WTC11 (cell line): ENCODE results near the gene HFE.

Experiments used
- CTCF ChIP-seq: fragments of 200-600 bp; IDR thresholded peaks from 2 replicates; pipeline ENCODE4 v1.8.0; 2022; ENCODE audit warnings: antibody characterized with exemption
- E2F1 ChIP-seq: sonication (generic); formaldehyde crosslinking; IDR thresholded peaks from 2 replicates; pipeline ENCODE4 v1.8.0; 2022; ENCODE audit warnings: mild to moderate bottlenecking, missing genetic modification reagents
- E2F4 ChIP-seq: sonication (generic); formaldehyde crosslinking; IDR thresholded peaks from 2 replicates; pipeline ENCODE4 v1.8.1; 2022; ENCODE audit warnings: low read depth, mild to moderate bottlenecking, moderate library complexity, missing genetic modification reagents, borderline replicate concordance
- ETV6 ChIP-seq: sonication (generic); formaldehyde crosslinking; IDR thresholded peaks from 2 replicates; pipeline ENCODE4 v1.8.1; 2022; ENCODE audit warnings: mild to moderate bottlenecking, missing genetic modification reagents
- FOXJ3 ChIP-seq: sonication (generic); formaldehyde crosslinking; IDR thresholded peaks from 2 replicates; pipeline ENCODE4 v1.9.0; 2021; ENCODE audit warnings: missing genetic modification reagents, mild to moderate bottlenecking, borderline replicate concordance
- FOXP1 ChIP-seq: sonication (generic); formaldehyde crosslinking; IDR thresholded peaks from 2 replicates; pipeline ENCODE4 v1.8.0; 2022; ENCODE audit warnings: missing genetic modification reagents, mild to moderate bottlenecking, moderate library complexity, borderline replicate concordance
- MAX ChIP-seq: sonication (generic); formaldehyde crosslinking; IDR thresholded peaks from 2 replicates; pipeline ENCODE4 v1.8.0; 2022; ENCODE audit warnings: mild to moderate bottlenecking, missing genetic modification reagents
- PREB ChIP-seq: sonication (generic); formaldehyde crosslinking; IDR thresholded peaks from 2 replicates; pipeline ENCODE4 v1.8.1; 2022; ENCODE audit warnings: mild to moderate bottlenecking, missing genetic modification reagents, moderate library complexity, borderline replicate concordance
- USF2 ChIP-seq: sonication (generic); formaldehyde crosslinking; IDR thresholded peaks from 2 replicates; pipeline ENCODE4 v1.8.1; 2023; ENCODE audit warnings: mild to moderate bottlenecking, missing genetic modification reagents, moderate library complexity
- ZNF121 ChIP-seq: sonication (generic); formaldehyde crosslinking; IDR thresholded peaks from 2 replicates; pipeline ENCODE4 v1.8.0; 2023; ENCODE audit warnings: missing genetic modification reagents
- ZNF138 ChIP-seq: sonication (generic); formaldehyde crosslinking; conservative IDR thresholded peaks from 2 replicates; pipeline ENCODE4 v1.8.1; 2022; ENCODE audit warnings: mild to moderate bottlenecking, moderate library complexity, missing genetic modification reagents

- no peak for TF ChIP-seq CTCF
- no peak for TF ChIP-seq E2F1 (CRISPR knock-in tag)
- TF ChIP-seq FOXP1 (CRISPR knock-in tag): no peak
- no peak for TF ChIP-seq PREB (CRISPR knock-in tag)
- TF ChIP-seq E2F4 (CRISPR knock-in tag): no peak
- TF ChIP-seq FOXJ3 (CRISPR knock-in tag): no peak
- TF ChIP-seq ZNF121 (CRISPR knock-in tag): no peak
- no peak for TF ChIP-seq ETV6 (CRISPR knock-in tag)
- TF ChIP-seq MAX: no peak
- no peak for TF ChIP-seq USF2
- no peak for TF ChIP-seq ZNF138 (CRISPR knock-in tag)
These were observed 29.3 kb upstream of the HFE start for GRCh38 chr6:26057899-26058298.
